ENCODE data around the gene ERC2.

The ERC2 gene

DNA sequence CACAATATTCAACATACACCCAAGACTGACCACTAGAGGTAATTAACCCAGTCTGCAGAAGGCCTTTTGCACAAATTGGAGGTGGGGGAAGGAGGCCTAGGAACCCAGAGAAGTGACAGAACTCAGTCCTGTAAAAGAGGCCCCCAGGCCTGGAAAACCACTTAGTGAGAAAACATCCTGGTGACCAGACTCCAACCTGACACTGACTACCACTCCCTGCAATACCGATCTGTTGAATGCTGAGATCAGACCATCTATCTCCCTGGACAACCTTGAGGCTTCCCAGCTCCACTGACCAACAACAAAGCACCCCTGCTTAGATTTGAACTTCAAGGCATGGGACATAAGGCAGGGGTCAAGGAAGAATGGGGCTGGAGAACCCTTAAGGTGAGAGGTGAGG, 719.2 kb downstream of the ERC2 start:
- no peak for FAIRE-seq
- no peak for DNase-seq (ENCODE audit: extremely low spot score, insufficient read length, low read depth)

DNA sequence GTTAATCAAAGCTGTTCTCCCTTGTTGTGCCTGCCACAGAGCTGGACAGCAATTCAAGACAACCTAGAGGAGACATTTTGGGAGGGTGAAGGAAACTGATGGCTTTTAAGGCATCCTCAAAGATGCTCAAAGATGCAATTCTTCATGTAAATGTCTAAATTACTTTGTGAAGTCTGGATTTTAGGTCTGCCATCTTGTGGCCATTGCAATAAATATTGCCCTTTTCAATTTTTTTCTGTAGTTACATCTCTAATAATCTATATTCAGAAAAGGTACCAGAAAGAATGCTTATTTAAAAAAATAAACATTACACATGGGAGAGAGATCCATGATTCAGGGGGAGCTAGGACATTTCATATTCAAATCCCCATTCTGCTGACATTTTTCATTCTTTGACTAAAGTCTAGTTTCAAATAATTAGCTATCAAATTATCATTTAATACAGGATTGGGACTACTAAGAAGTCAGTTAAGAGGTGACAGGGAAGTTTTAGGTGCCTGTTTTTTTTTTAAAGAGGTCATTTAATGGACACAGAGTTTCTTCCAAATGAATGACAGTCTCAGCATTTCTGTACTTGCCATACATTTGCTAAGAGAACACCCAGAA, 721.4 kb downstream of the ERC2 start:
- peak; percentile 38 for FAIRE-seq
- no peak for DNase-seq (ENCODE audit: extremely low spot score, insufficient read length, low read depth)

DNA sequence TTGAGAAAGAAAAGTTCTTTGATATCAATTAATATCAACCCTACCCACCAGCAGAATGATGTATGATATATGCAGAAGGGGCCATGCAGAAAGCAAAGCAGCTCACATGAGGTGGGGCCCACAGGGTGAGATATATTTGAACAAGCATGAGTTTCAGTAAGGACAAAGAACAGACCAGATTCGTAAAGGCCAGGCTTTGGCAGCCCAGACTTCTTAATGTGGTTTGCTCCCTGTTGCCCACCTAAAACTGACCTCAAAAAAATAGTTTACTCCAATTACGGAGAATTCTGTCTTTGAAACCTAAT, 725.5 kb downstream of the ERC2 start:
- no peak for FAIRE-seq
- DNase-seq (ENCODE audit: extremely low spot score, insufficient read length, low read depth) = no peak

DNA sequence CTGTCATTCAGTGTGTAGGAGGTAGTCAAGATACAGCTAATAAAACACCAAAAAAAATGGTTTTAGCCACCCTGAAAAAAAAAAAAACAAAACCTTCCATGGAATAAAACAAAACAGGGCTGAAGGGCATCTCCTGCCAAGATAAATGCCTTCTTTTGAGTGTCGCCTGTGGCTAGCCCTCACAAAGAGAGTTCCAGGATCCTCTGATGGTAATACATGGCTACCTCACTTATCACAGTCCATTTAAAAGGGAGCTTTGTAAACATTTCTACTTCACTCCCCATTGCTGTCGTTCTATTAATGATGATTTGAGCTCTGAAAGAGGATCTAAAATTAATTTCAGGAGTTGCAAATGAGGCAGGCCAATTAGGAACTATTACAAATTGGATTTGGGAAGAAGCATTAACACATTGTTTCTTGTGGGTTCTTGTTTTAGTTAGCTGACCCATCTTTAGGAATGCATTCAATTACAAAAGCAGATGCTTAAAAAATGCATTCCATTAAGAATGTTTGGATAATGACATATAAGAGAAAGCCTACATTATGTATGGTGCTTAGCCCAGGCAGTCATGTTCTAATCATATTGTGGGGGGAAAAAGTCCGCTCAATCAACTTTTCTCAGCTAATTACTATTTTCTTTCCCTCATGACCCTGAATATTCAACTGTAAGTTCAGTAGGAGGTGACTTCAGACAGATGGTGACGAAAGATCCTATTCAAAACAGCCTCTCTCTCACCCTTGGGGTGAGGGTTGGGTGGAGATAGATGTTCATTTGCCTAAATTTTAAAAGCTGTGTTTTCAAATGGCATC, 726.0 kb downstream of the ERC2 start:
- FAIRE-seq = no peak
- DNase-seq (ENCODE audit: extremely low spot score, insufficient read length, low read depth) = no peak

DNA sequence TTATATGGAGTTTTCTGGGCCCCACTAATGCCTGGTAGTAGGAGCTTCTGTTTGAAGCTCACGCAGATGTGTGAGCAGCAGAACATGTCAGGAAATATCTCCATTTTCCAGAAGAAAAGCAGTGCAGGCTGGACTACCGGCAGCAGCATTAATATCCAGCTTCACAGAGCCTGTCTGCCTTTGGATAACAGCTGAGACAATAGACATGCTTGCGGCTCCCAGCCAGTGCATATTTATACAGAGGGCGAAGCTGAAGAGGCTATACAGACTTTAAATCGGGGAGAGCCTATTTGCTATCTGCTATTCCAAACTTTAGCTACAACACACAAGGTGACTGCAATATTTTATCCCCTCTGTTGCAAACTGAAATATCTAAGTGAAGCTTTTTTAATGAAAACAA, 731.1 kb downstream of the ERC2 start:
- FAIRE-seq (no peak), DNase-seq (ENCODE audit: extremely low spot score, insufficient read length, low read depth) (no peak)

DNA sequence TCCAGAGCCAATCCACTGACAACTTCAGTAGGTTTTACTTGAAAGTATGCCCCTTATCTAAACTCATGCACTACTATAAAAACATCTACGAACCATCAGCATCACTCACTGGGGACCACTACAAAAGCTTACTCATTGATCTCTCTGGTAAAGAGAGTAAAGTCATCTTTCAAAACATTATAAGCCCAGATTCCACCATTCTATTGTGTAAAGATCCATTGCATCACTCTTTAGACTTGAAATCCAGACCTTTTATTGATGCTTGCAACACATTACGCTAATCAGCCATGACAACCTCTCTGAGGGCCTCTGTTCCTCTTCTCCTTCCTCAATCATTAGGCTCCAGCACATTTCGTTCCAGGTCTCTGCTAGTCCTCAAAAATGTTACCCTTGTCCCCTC, 732.3 kb downstream of the ERC2 start:
- no peak for FAIRE-seq
- DNase-seq (ENCODE audit: extremely low spot score, insufficient read length, low read depth) = no peak

DNA sequence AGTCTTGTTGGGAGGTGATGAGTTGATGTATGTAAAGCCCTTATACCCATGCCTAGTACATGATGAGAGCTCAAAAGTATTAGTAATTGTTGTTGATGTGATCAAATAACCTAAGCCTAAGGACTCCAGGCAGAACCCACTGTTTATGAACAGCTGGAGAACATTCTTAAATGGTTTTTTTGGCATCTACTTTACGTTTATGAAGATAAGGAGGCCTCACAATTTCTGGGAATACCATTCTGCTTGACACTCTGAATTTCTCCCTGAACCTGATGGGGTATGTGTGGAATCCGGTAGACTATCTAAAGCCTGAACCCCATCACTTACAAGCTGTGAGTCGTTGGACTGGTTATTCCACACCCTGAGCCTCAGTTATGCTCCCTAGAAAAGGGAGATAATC, 736.5 kb downstream of the ERC2 start:
- FAIRE-seq (no peak), DNase-seq (ENCODE audit: extremely low spot score, insufficient read length, low read depth) (no peak)

DNA sequence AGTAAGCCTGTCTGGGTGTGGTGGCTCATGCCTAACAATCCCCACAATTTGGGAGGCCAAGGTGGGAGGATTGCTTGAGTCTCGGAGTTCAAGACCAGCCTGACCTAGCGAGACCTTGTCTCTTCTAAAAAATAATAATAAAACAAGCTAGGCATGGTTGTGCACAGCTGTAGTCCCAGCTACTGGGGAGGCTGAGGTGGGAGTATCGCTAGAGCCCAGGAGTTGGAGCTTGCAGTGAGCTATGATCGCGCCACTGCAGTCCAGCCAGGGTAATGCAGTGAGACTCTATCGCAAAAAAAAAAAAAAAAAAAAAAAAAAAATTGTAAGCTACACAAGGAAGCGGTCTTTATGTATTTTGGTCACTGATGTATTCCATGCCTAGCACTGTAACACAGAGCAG, 738.7 kb downstream of the ERC2 start:
- DNase-seq (ENCODE audit: extremely low spot score, insufficient read length, low read depth) = no peak

DNA sequence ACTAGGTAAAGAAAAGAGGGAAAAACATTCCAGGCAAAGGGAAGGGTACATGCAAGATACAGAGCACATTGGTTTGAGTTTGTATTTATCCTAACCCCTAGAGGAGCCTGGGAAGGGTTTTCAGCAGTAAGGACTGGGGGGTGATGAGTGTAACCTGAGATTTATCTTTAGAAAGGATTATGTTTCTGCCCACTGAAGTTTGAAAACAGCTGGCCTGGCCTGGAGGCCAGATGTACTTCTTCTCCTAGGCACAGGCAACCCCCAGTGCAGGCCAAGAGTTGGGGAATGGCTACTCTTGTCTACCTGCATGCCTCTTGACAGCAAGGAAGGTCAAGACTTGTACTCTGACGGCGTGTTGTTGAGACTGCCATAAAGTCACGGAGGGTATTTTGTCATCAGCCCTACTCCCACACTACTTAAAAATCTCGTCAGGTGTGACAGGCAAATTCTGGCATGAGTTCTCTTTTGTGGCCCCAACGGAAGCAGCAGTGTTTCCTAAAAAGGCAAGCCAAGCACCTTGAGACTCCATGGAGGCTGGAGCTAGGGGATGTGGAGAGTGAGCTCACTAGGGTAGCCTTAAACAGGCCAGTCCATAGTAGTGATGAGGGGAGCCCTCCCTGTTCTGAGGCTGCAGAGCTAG, 739.7 kb downstream of the ERC2 start:
- no peak for FAIRE-seq
- DNase-seq (ENCODE audit: extremely low spot score, insufficient read length, low read depth) = no peak

More for the DNA sequence above, 738.7 kb downstream of the ERC2 start:
- no peak for FAIRE-seq

DNA sequence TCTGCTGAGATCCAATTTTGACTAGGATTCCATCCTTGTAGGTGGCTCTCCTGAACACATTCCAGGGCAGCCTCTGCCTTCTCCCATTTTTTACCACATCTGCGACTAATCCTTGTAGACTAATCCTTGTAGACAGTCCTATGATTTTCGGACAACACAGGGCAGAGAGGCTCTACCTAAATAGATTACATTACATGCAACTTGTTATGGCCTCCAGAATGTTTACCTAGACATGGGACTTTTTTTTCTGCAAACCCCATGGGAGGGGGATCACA, 741.8 kb downstream of the ERC2 start:
- no peak for FAIRE-seq

DNA sequence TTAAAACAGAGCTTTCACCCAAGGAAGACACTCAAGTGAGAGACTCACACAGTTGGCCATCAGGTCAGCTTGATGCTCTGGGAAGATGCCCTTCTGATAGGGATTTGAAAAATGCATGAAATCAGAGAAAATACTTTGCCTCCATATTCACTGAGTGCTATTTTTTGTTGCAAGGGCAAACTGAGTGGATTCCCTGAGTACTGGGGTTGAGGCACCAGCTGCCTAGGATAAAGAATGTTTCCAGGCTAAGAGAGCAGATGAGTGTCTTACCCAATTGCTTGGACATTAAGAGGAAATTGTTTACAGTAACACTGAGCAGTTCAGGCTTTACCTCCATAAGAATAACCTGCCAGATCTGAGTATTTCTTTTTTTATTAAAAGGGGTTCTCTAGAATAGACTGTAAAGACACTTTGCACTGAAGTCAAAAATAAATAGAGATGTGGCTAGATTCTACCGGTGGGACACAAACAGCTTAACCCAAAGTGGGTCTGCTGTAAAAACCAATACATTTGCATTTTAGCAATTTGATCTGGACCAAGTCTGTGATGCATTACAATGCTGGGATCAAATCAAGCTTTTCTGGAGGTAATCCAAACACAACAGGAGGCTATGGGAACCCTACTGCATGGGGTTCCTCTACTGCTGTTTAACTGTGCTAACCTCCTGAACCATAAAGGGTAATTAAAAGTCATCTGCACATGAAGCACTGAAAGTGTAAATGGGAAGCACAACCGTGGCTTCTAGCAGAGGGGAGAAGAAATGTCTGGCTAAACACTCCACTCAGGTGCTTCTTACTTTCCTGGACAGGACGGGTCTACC, 742.4 kb downstream of the ERC2 start:
- DNase-seq (ENCODE audit: extremely low spot score, insufficient read length, low read depth) (no peak), FAIRE-seq (no peak)

More for the DNA sequence above, 741.8 kb downstream of the ERC2 start:
- DNase-seq (ENCODE audit: extremely low spot score, insufficient read length, low read depth) = no peak

DNA sequence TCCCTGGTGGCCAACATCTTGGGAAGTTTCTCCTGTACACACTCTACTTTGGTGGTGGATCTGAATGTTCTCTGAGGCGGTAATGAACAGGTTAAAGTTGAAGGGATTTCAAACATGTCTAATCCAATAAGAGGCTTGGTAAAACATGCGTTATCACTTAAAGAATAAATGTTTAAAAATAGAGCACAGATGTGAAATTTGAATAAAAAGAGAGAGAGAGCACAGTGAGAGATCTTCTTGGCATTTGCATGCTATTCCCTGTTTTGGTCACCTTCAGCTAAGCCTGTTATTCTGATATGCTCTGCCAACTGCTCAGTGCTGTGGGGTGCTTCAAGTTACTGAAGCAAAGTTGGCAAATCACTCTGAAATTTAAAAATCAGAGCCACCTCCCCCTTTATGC, 743.4 kb downstream of the ERC2 start:
- DNase-seq (ENCODE audit: extremely low spot score, insufficient read length, low read depth) (no peak), FAIRE-seq (peak; percentile 36)

DNA sequence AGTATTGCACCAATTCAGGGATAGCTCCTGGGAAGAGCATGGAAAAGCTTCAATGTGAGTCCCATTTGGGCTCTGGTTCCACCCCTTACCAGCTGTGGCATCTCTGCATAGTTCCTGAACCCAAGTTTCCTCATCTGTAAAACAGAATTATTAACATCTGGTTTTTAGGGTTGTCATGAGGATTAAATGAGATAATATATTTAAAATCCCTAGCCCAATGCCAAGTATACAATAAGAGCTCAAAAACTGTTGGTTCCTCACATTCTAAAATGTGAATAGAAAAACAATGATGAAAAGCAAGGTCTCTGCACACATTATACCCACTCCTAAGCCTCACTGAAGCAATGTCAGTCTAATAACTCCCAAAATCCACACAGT, 743.9 kb downstream of the ERC2 start:
- FAIRE-seq (no peak), DNase-seq (ENCODE audit: extremely low spot score, insufficient read length, low read depth) (no peak)

DNA sequence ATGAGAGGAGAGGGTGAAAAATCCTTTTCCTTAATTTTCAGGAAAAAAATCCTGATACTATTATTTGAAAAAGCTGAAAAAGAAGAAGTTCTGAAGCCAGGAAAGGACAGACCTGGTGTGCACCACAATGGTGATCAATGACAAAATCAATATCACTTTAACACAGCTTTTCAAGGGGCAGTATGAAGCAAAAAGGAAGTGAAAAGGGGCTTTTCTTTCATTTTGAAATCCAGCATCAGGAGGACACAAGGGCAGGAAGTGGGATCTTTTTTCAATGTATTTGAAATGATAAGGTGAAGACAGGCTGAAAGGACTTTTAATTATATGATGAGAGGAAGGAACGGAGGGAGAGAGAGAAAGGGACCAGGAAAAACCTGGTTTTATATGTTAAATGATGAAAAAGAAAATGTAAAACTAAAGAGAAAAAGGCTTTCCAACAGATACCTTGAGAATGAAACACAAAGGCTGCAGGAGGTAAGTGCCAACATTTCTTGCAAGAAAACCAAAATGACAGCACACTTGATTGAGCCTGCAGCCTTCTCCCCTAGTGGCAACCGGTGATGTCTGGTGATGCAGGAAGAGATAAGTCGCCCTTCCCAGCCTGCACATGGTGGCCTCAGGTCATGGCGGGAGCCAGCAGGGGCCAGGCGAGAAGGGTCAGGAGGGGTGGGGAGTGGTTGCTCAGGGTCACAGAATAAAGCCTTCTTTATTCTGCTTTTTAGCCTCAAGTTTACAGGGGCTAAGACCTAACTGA, 744.4 kb downstream of the ERC2 start:
- DNase-seq (ENCODE audit: extremely low spot score, insufficient read length, low read depth) = no peak

DNA sequence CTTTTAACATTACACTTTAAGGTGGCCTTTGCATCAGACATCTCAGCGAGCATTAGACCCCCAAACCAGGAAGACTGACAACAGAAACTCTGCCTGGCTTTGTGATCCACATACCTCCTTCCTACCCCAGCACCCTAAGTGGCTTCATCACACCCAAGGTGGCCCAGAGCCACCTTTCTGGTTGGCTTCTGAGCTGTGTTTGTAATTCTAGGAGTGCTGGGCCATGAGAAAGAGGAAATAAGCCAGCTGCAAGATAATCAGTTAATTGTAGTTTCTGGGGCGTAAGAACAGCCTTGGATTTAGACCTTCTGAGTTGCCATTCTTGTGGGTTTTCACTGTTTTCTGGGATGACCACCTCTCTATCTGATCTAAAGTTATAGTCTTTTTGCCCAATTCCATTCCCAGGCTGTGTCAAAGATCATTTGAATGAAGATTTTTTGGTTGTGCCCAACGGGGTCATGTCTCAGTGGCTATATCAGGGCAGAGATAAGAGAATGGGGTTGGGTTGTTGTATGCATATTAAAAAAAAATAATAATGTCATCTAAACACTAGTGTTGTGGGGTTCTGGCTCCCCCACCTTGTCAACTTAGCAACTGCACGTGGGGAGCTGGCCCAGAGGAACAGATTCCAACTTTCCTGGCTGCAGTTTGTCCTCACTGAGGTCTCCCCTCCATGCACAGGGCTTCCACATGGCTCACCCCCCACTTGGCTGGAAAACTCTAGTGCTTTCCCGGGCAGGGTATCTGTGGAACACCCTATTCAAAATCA, 746.4 kb downstream of the ERC2 start:
- no peak for DNase-seq (ENCODE audit: extremely low spot score, insufficient read length, low read depth)

More for the DNA sequence above, 744.4 kb downstream of the ERC2 start:
- FAIRE-seq = no peak

DNA sequence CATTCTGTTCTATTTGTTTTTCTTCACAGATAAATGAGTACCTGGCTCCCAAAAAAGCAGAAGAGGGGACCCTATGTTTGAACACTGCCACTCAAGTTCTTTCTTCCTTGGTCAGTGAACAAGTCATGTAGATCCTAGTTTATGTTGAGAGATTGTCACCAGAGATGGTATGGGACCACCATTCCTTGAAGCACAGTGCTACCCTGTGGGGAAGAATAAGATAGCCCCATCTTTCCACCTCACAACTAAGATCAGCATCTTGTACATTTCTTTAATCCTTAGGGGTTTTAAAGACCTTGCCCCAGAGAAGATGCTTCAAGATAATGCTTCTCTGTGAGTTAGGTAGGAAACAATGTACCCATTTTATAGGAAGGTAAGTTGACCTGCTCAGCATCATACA, 747.7 kb downstream of the ERC2 start:
- DNase-seq (ENCODE audit: extremely low spot score, insufficient read length, low read depth) (no peak), FAIRE-seq (no peak)

More for the DNA sequence above, 746.4 kb downstream of the ERC2 start:
- no peak for FAIRE-seq

DNA sequence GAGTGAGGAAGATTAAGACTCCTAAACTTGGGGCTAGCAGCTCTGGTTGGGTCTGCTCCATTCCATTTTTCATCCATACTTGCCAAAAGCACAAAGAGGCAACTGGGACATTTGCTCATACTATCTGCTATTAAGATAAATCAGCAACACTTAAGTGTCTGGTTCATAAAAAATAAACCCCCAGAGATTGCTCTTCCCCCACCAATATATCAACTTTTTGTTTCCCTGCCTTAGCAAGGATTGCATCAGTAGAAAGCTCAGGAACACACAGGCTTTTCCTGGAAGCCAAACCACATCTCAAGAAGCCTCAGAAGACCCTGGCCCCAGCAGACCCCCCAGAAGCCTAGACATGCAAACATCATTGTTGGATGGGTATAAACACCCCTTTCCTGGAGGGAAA, 748.8 kb downstream of the ERC2 start:
- DNase-seq (ENCODE audit: extremely low spot score, insufficient read length, low read depth) = no peak
- FAIRE-seq = no peak

DNA sequence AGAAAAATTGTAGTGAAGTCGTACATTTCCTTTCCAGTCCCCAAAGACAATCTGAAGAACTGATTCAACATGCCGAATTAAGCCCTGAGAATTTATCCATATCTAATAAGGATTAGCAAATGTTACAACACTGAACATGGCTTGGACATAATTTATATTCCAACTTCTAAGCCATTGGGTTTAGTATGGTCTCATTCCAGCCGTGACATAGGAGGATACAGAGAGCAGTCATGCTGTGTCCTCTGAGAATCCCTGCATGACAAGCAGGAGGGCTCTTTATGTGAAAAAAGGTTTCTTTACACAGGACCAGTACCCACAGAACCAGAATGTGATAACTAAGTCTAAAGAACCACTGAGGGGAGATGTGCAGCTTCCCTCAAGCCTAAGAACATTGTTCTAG, 749.3 kb downstream of the ERC2 start:
- no peak for DNase-seq (ENCODE audit: extremely low spot score, insufficient read length, low read depth)
- no peak for FAIRE-seq

DNA sequence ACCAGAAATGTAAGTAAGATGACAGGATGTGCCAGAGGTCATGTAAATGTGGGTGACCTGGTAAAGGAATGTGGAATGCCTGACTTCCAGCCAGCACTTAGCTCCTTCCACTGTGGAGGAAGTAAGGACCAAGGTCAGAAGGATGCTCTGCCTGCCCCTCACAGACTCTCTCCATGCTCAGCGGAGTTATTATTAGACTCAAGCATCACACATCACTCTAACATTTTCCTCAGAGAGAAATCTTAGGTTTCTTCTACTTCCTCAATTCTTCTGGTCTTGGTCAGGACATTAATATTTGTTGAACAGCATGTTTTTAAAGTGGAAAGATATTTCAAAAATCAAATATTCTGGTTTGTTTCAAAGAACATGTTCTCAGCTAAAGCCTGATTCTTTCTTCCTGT, 749.7 kb downstream of the ERC2 start:
- no peak for FAIRE-seq

DNA sequence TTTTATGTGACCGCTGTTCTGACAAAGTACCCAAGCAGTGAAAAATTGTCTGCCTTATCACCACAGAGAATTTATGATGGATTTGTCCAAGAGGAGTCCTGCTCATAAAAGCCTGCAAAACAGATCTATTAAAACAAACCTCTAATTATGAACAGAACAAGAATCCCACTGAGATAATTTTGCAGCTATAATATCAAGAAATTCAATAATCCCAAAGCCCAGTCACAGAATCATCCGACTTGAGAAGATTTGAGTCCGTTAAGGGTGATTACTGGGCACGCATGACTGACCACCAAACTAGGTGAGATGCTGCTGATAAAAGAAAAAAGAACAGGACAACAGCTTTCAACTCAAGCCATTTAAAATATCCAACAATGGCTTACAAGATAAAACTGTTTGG, 750.2 kb downstream of the ERC2 start:
- DNase-seq (ENCODE audit: extremely low spot score, insufficient read length, low read depth) = no peak
- FAIRE-seq = no peak

More for the DNA sequence above, 749.7 kb downstream of the ERC2 start:
- no peak for DNase-seq (ENCODE audit: extremely low spot score, insufficient read length, low read depth)
